ENCODE measurements around the gene NR5A1. TPM values are rescaled to one million over a fixed set of nuclear protein-coding genes. Genes with fewer than 3 reads are reported as not detected.

Gene NR5A1
- polyA plus RNA-seq, 3 donors, result not detected

- TF ChIP-seq CTCF (IDR thresholded peaks at IDR 0.05), result no peak
- Mint-ChIP-seq H3K4me1 (peaks cover 9% of the 10 kb centered on the region), H3K27me3 (ENCODE audit: low read depth in 3 of 3) (peaks cover 7 to 19% (median 8%) of the 10 kb centered on the region in 3 donors), H3K9me3 (peaks cover 0 to 2% (median 0%) of the 10 kb centered on the region in 7 donors), H3K4me3 (no peak overlapping the region), H3K36me3 (no peaks in the 10 kb centered on the region), H3K27ac (no peak overlapping the region)
- peaks cover 0 to 10% of the 10 kb centered on the region in 2 donors for H3K27me3 ChIP-seq (ENCODE audit: control insufficient read depth in 2 of 2, insufficient read depth in 2 of 2, low read length in 2 of 2)
- H4K20me1 ChIP-seq (ENCODE audit: insufficient read depth, low read length), result no peaks in the 10 kb centered on the region
- no peak overlapping the region for H3K27ac ChIP-seq (ENCODE audit: low read depth in 1 of 2, low read length in 2 of 2)
- H3K4me1 ChIP-seq (ENCODE audit: control insufficient read depth in 1 of 2, insufficient read depth in 2 of 2, low read length in 2 of 2), result peaks cover 0 to 11% of the 10 kb centered on the region in 2 donors
- no peaks in the 10 kb centered on the region for H3K9me3 ChIP-seq (replicated peaks in 1 of 2; ENCODE audit: control insufficient read depth in 1 of 2, insufficient read depth in 1 of 2, low read length in 2 of 2)
- DNase-seq, result no peak
- no peak overlapping the region for H3K9ac ChIP-seq (ENCODE audit: insufficient read depth, low read length, poor library complexity, severe bottlenecking)
- no peaks in the 10 kb centered on the region for H3K79me2 ChIP-seq (ENCODE audit: insufficient read depth, low read length)
- intact Hi-C loops (cut with micrococcal nuclease), result no loop called here
- no peaks in the 10 kb centered on the region for H3K36me3 ChIP-seq (replicated peaks in 1 of 2; ENCODE audit: control insufficient read depth in 1 of 2, insufficient read depth in 2 of 2, low read length in 2 of 2)
- H3K4me2 ChIP-seq (replicated peaks; ENCODE audit: extremely low read depth, low read length, poor library complexity, severe bottlenecking), result no peak overlapping the region
- H3K4me3 ChIP-seq (replicated peaks in 1 of 3; ENCODE audit: low read depth in 2 of 3, low read length in 3 of 3), result no peak overlapping the region
- no peak overlapping the region for H2AFZ ChIP-seq (ENCODE audit: insufficient read depth, low read depth, low read length, poor library complexity, severe bottlenecking)
- 94% methylated on average over 18 of the region's 32 CpGs for WGBS (ENCODE audit: insufficient coverage)
Measured at GRCh38 chr9:124491049-124491975, 15.9 kb downstream of the NR5A1 start.

GRCh38 chr9:124490004-124490403 lies 17.2 kb downstream of the NR5A1 start:
- no peak overlapping the region for H3K4me3 Mint-ChIP-seq
- Histone ChIP-seq H3K36me3 (replicated peaks in 1 of 2; ENCODE audit: control insufficient read depth in 1 of 2, insufficient read depth in 2 of 2, low read length in 2 of 2) (no peaks in the 10 kb centered on the region), H3K4me1 (ENCODE audit: control insufficient read depth in 1 of 2, insufficient read depth in 2 of 2, low read length in 2 of 2) (no peaks in the 10 kb centered on the region), H3K27ac (ENCODE audit: low read depth in 1 of 2, low read length in 2 of 2) (no peak overlapping the region), H2AFZ (ENCODE audit: insufficient read depth, low read depth, low read length, poor library complexity, severe bottlenecking) (no peak overlapping the region), H3K4me3 (replicated peaks in 1 of 3; ENCODE audit: low read depth in 2 of 3, low read length in 3 of 3) (no peak overlapping the region), H3K4me2 (replicated peaks; ENCODE audit: extremely low read depth, low read length, poor library complexity, severe bottlenecking) (no peak overlapping the region), H4K20me1 (ENCODE audit: insufficient read depth, low read length) (no peaks in the 10 kb centered on the region), H3K79me2 (ENCODE audit: insufficient read depth, low read length) (no peaks in the 10 kb centered on the region), H3K9ac (ENCODE audit: insufficient read depth, low read length, poor library complexity, severe bottlenecking) (no peak overlapping the region), H3K9me3 (replicated peaks in 1 of 2; ENCODE audit: control insufficient read depth in 1 of 2, insufficient read depth in 1 of 2, low read length in 2 of 2) (no peaks in the 10 kb centered on the region), H3K27me3 (ENCODE audit: control insufficient read depth in 2 of 2, insufficient read depth in 2 of 2, low read length in 2 of 2) (peaks cover 0 to 13% of the 10 kb centered on the region in 2 donors)
- DNase-seq, result no peak
- no peak overlapping the region for H3K27ac Mint-ChIP-seq
- H3K27me3 Mint-ChIP-seq (ENCODE audit: low read depth in 3 of 3), result peaks cover 6 to 26% (median 7%) of the 10 kb centered on the region in 3 donors
- no peaks in the 10 kb centered on the region for H3K36me3 Mint-ChIP-seq
- no peaks in the 10 kb centered on the region for H3K4me1 Mint-ChIP-seq
- intact Hi-C loops (cut with micrococcal nuclease), result no loop called here
- H3K9me3 Mint-ChIP-seq, result no peaks in the 10 kb centered on the region
- 92% methylated on average over 1 of the region's 2 CpGs for WGBS (ENCODE audit: insufficient coverage)
- no peak for TF ChIP-seq CTCF (IDR thresholded peaks at IDR 0.05)
